Upper lobe of right lung (tissue), 1 donor: ENCODE results near the gene FOXP1. TPM values are rescaled to one million over a fixed set of nuclear protein-coding genes. Genes with fewer than 3 reads are reported as not detected.

Experiments
- ATAC-seq: fragments of 200-7000 bp; cut with Tn5 transposase; one replicate; pipeline ENCODE4 v1.9.1; 2020; ENCODE audit warnings: mild to moderate bottlenecking, moderate library complexity
- DNase-seq: peaks from one replicate; pipeline ENCODE4 v3.0.0-alpha.2; 2020
- H3K27ac ChIP-seq: fragments of 200-600 bp; one replicate; pipeline ENCODE4 v1.8.0; 2022
- H3K27me3 ChIP-seq: fragments of 200-600 bp; one replicate; pipeline ENCODE4 v1.8.0; 2022; ENCODE audit warnings: mild to moderate bottlenecking
- H3K36me3 ChIP-seq: fragments of 200-600 bp; one replicate; pipeline ENCODE4 v1.8.0; 2022
- H3K4me1 ChIP-seq: fragments of 200-600 bp; one replicate; pipeline ENCODE4 v1.8.0; 2022
- H3K4me3 ChIP-seq: fragments of 200-600 bp; one replicate; pipeline ENCODE4 v1.8.0; 2022; ENCODE audit warnings: mild to moderate bottlenecking
- H3K9me3 ChIP-seq: fragments of 200-600 bp; one replicate; pipeline ENCODE4 v1.8.0; 2022
- intact Hi-C: fragments of 100-400 bp; cut with DNase I; formaldehyde crosslinking; loops from one replicate; pipeline ENCODE4 v1.11.0; 2022
- total RNA-seq: library from RNA; stranded (reverse); fragmentation: NEBNext Ultra II Directional; extraction: Animal tissue kit (Norgen Biotek cat#: 25700); gene quantifications from one replicate; pipeline ENCODE4 v1.2.1, GENCODE V29; 2021
- TF ChIP-seq, protein P1 (sequence below): fragments of 200-600 bp; IDR thresholded peaks from one replicate; pipeline ENCODE4 v1.8.0; 2022; ENCODE audit warnings: antibody characterized with exemption
- donor health status: DM: no; HTN: yes; CAD: no; lungs with severe emphysema.

Gene FOXP1
- total RNA-seq, 1 donor from 2014 or later = 140 TPM

DNA sequence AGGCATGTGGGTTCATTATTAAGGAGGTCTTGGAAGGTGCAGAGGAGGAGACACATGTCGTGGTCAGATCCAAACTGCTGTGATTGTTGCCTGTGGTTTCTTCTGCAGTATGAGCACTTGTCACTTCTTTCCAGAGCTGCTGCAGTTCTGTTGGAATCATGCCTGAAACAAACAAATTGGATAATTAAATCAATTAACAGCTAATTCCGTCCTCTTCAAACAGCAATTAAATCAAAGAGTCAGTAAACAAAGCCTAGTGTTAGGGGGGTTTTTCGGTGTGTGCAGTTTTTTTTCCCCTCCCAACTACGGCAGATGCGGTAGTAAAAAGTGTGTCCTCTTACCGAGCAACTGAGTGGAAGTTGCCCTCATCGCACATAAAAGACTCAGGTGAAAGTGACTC lies 542.2 kb downstream of the FOXP1 start:
- peaks cover 2% of the 10 kb centered on the region for H3K4me1 ChIP-seq
- TF ChIP-seq, protein P1, sequence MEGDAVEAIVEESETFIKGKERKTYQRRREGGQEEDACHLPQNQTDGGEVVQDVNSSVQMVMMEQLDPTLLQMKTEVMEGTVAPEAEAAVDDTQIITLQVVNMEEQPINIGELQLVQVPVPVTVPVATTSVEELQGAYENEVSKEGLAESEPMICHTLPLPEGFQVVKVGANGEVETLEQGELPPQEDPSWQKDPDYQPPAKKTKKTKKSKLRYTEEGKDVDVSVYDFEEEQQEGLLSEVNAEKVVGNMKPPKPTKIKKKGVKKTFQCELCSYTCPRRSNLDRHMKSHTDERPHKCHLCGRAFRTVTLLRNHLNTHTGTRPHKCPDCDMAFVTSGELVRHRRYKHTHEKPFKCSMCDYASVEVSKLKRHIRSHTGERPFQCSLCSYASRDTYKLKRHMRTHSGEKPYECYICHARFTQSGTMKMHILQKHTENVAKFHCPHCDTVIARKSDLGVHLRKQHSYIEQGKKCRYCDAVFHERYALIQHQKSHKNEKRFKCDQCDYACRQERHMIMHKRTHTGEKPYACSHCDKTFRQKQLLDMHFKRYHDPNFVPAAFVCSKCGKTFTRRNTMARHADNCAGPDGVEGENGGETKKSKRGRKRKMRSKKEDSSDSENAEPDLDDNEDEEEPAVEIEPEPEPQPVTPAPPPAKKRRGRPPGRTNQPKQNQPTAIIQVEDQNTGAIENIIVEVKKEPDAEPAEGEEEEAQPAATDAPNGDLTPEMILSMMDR = no peak
- H3K4me3 ChIP-seq = no peak overlapping the region
- intact Hi-C loops = no loop called here
- no peak overlapping the region for H3K27ac ChIP-seq
- H3K9me3 ChIP-seq = no peaks in the 10 kb centered on the region
- peaks cover 86% of the 10 kb centered on the region for H3K36me3 ChIP-seq
- no peaks in the 10 kb centered on the region for H3K27me3 ChIP-seq
- DNase-seq (no peak), ATAC-seq (no peak)

DNA sequence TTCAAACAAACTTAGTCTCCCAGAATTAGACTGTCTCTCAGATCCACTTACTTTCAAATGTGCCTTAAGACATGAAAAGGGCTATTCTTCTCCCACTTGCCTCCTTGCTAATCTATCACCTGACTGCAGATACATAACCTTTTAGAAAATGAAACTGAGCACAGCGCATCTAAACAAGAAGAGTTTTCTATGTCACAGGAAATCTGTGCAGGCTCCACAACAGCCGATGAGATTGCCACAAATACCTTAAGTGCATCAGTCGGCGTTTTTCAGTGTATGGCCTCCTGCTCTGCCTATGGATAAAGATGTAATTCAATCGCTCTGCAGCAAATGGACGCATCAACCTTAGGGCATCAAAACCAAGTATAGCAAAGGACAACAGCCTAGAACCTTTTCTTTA lies 544.2 kb downstream of the FOXP1 start:
- no peak overlapping the region for H3K27ac ChIP-seq
- DNase-seq = no peak
- H3K4me3 ChIP-seq = no peak overlapping the region
- H3K27me3 ChIP-seq = no peaks in the 10 kb centered on the region
- no peaks in the 10 kb centered on the region for H3K9me3 ChIP-seq
- peaks cover 85% of the 10 kb centered on the region for H3K36me3 ChIP-seq
- ATAC-seq = no peak
- peaks cover 13% of the 10 kb centered on the region for H3K4me1 ChIP-seq
- TF ChIP-seq, protein P1 = no peak
- intact Hi-C loops = no loop called here

DNA sequence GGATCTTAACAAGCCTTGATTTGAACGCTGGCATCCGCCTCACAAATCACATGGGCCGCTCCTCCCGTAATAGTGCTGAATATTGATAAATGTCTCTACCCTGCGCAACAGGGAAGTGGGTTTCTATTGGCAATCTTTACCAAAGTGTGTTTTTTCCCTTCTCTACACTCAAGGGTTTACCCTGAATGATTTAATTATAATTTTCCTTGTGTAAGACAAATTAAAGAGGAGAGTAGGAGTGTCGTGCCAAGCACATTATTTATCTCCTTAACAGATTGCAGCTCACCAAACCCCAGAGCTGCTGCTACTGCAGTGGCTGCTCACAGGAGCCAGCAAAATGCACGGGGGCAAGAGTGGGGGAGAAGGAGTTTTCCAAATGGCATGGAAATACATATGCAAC lies 545.8 kb downstream of the FOXP1 start:
- DNase-seq (no peak), ATAC-seq (no peak)
- Histone ChIP-seq H3K36me3 (peaks cover 82% of the 10 kb centered on the region), H3K27me3 (no peaks in the 10 kb centered on the region), H3K4me1 (peaks cover 19% of the 10 kb centered on the region), H3K27ac (no peak overlapping the region), H3K4me3 (no peak overlapping the region), H3K9me3 (no peaks in the 10 kb centered on the region)
- intact Hi-C loops = no loop called here
- TF ChIP-seq, protein P1 = no peak

DNA sequence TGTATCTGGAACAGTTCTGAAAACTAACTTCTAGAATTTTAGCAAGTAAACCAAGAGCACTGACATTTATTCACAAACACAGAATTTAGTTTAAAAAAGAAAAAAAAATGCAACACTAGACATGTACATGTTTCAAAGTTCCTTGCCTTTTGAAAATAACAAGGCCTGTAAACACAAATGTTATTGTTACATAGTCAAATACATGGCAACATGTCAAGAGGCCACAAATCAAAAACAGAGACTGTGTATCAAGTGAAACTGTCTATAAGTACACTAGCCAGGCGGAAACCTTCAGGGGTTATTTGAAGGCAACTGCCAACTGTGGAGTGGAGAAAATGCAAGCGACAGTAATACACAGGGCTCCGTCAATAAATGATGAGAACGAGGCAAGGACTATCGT lies 547.6 kb downstream of the FOXP1 start:
- no peak for ATAC-seq
- peak overlapping the region; percentile 32 for H3K27ac ChIP-seq

DNA sequence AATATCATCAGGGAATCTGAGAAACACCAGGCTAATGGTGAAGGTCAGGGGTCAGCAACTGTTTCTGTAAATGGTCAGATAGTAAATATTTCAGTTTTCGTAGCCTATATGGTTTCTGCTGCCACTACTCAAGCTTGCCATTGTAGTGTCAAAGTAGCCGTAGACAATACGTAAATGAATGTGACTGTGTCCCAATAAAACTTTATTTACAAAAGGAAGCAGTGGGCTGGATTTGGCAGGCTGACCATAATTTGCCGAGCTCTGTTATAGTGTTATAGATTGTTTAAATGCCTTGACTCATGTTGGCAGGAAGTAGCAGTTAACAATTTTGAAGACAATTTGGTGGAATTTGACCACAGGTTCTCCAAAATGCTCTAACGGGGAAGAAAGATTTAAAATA lies 548.2 kb downstream of the FOXP1 start:
- peak overlapping the region; percentile 32 for H3K27ac ChIP-seq
- H3K4me1 ChIP-seq = peaks cover 44% of the 10 kb centered on the region
- peaks cover 66% of the 10 kb centered on the region for H3K36me3 ChIP-seq
- no peak for ATAC-seq
- TF ChIP-seq, protein P1 = no peak
- intact Hi-C loops = no loop called here
- H3K4me3 ChIP-seq = no peak overlapping the region
- no peaks in the 10 kb centered on the region for H3K9me3 ChIP-seq
- no peaks in the 10 kb centered on the region for H3K27me3 ChIP-seq
- no peak for DNase-seq

More for the DNA sequence above, 547.6 kb downstream of the FOXP1 start:
- Histone ChIP-seq H3K4me3 (no peak overlapping the region), H3K27me3 (no peaks in the 10 kb centered on the region), H3K9me3 (no peaks in the 10 kb centered on the region), H3K36me3 (peaks cover 72% of the 10 kb centered on the region), H3K4me1 (peaks cover 38% of the 10 kb centered on the region)
- no peak for DNase-seq
- TF ChIP-seq, protein P1 = no peak
- intact Hi-C loops = no loop called here

DNA sequence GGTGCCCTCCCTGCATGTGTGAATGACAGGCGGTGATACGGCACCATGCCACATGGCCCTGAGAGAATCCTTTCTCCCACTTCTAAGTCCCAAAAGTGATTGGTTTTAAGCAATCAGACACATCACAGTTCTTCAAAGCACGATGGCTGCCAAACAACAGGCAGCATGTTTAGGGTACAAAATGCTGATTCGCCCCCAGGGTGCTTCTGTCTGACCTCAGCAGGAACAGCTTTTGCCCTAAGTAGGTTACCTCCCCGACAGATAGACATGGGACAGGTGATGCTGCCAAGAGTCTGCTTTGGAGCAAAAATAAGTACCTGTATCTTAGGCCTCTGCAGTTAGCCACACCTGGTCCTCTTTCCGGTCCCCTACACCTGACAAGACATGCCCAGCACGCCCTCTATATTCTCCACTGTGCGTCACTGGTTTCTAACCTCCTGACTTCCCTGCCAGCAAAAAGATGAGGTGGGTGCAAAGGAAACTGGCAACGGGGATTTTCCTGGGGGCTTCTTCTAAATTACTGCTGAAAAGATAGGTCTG lies 549.8 kb downstream of the FOXP1 start:
- no peak for ATAC-seq
- DNase-seq = no peak
- H3K4me1 ChIP-seq = peaks cover 45% of the 10 kb centered on the region
- TF ChIP-seq, protein P1 = no peak
- no peak overlapping the region for H3K4me3 ChIP-seq
- H3K27ac ChIP-seq = no peak overlapping the region
- H3K27me3 ChIP-seq = no peaks in the 10 kb centered on the region
- peaks cover 52% of the 10 kb centered on the region for H3K36me3 ChIP-seq
- intact Hi-C loops = no loop called here
- no peaks in the 10 kb centered on the region for H3K9me3 ChIP-seq
